Inflammatory macrophage (primary cell): Measurements from ENCODE around the gene TNC.

Source experiments
- DNase-seq, 2 donors: peaks; one replicate each; pipeline ENCODE4 v3.0.0-alpha.2; 2020 to 2022

TNC gene

GRCh38 chr9:115008536-115009270, 109.3 kb downstream of the TNC start:
- DNase-seq, result peak; percentile 79 to 86

GRCh38 chr9:115006660-115007059, 111.3 kb downstream of the TNC start:
- peak; percentile 76 to 83 for DNase-seq

- no peak for DNase-seq
Observed at GRCh38 chr9:115005322-115005721, 112.6 kb downstream of the TNC start.

GRCh38 chr9:115004545-115004944, 113.4 kb downstream of the TNC start:
- DNase-seq, result peak in 1 of 2 donors; percentile 30

- DNase-seq, result no peak
Observed at GRCh38 chr9:115002371-115003120, 115.4 kb downstream of the TNC start.

- DNase-seq, result no peak
Observed at GRCh38 chr9:115000217-115000639, 117.7 kb downstream of the TNC start.

- DNase-seq, result no peak
Observed at GRCh38 chr9:114998326-114998725, 119.6 kb downstream of the TNC start.

GRCh38 chr9:114995681-114996221, 122.2 kb downstream of the TNC start:
- DNase-seq, result peak; percentile 84 to 94

- no peak for DNase-seq
Observed at GRCh38 chr9:114994768-114995167, 123.2 kb downstream of the TNC start.

- DNase-seq, result no peak
Observed at GRCh38 chr9:114991861-114992260, 126.1 kb downstream of the TNC start.

GRCh38 chr9:114990901-114991300, 127.1 kb downstream of the TNC start:
- no peak for DNase-seq

- DNase-seq, result no peak
Observed at GRCh38 chr9:114989600-114990410, 128.2 kb downstream of the TNC start.

- DNase-seq, result peak; percentile 64 to 69
Observed at GRCh38 chr9:114988962-114989599, 128.9 kb downstream of the TNC start.

GRCh38 chr9:114987116-114987515, 130.8 kb downstream of the TNC start:
- no peak for DNase-seq

- no peak for DNase-seq
Observed at GRCh38 chr9:114985959-114986501, 131.9 kb downstream of the TNC start.

- no peak for DNase-seq
Observed at GRCh38 chr9:114981063-114981462, 136.9 kb downstream of the TNC start.

GRCh38 chr9:114973216-114973615, 144.7 kb downstream of the TNC start:
- peak; percentile 64 to 76 for DNase-seq

- peak in 1 of 2 donors; percentile 54 for DNase-seq
Observed at GRCh38 chr9:114972510-114973136, 145.3 kb downstream of the TNC start.
